Measurements from ENCODE around the gene CFL1. TPM values are rescaled to one million over a fixed set of nuclear protein-coding genes. Genes with fewer than 3 reads are reported as not detected.

CFL1 gene
- total RNA-seq, 1 experiment from 2014 or later = 1,911 TPM

- intact Hi-C loops (cut with micrococcal nuclease; ENCODE audit: unreplicated experiment) (no loop called here), in situ Hi-C loops (cut with HindIII; ENCODE audit: low pct_unique_long_range_greater_than_20kb, low sequenced_read_pairs) (no loop called here)
- ChIA-PET CTCF (interaction anchor here (0.6 to 1.9 kb wide), 3 partner anchors 14 to 104 kb away, joined by 5 to 11 read pairs (median 10); partner anchors contain the start of gene FIBP), POLR2A (interaction anchor here (1.5 to 2.1 kb wide), 2 partner anchors 9 to 11 kb away, joined by 7 to 9 read pairs; partner anchors contain the start of gene MUS81)
- DNase-seq (ENCODE audit: low read depth, low spot score) (no peak), ATAC-seq (no peak)
- Histone ChIP-seq H3K9me3 (ENCODE audit: control insufficient read depth, insufficient read depth, low read depth, low read length) (no peaks in the 10 kb centered on the region), H3K27ac (ENCODE audit: low read length) (no peak overlapping the region), H3K4me3 (ENCODE audit: low read depth in 2 of 2, low read length in 2 of 2) (no peak overlapping the region), H3K4me1 (ENCODE audit: control insufficient read depth, insufficient read depth, low read length) (peaks cover 15% of the 10 kb centered on the region), H3K36me3 (ENCODE audit: control insufficient read depth, insufficient read depth, low read length) (no peaks in the 10 kb centered on the region), H3K27me3 (ENCODE audit: control insufficient read depth, insufficient read depth, low read length) (no peaks in the 10 kb centered on the region)
- no TSS peak for BruUV-seq (replicated peaks)
- TF ChIP-seq REST (IDR thresholded peaks at IDR 0.05; ENCODE audit: insufficient read depth in 1 of 2, low read depth in 2 of 2, low read length in 1 of 2) (no peak), POLR2AphosphoS5 (IDR thresholded peaks at IDR 0.05; ENCODE audit: low read depth, low read length) (no peak), TCF7L2 (IDR thresholded peaks at IDR 0.05; ENCODE audit: low read depth, low read length) (no peak), SIN3A (IDR thresholded peaks at IDR 0.05; ENCODE audit: borderline replicate concordance, insufficient read depth, low read depth, low read length) (no peak)
- TF ChIP-seq, protein P1, sequence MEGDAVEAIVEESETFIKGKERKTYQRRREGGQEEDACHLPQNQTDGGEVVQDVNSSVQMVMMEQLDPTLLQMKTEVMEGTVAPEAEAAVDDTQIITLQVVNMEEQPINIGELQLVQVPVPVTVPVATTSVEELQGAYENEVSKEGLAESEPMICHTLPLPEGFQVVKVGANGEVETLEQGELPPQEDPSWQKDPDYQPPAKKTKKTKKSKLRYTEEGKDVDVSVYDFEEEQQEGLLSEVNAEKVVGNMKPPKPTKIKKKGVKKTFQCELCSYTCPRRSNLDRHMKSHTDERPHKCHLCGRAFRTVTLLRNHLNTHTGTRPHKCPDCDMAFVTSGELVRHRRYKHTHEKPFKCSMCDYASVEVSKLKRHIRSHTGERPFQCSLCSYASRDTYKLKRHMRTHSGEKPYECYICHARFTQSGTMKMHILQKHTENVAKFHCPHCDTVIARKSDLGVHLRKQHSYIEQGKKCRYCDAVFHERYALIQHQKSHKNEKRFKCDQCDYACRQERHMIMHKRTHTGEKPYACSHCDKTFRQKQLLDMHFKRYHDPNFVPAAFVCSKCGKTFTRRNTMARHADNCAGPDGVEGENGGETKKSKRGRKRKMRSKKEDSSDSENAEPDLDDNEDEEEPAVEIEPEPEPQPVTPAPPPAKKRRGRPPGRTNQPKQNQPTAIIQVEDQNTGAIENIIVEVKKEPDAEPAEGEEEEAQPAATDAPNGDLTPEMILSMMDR (IDR thresholded peaks at IDR 0.05) = no peak
These were observed 12.3 kb upstream of the CFL1 start for GRCh38 chr11:65870307-65870658.

GRCh38 chr11:65869643-65870306 lies 11.8 kb upstream of the CFL1 start:
- H3K4me1 ChIP-seq (ENCODE audit: control insufficient read depth, insufficient read depth, low read length) = peaks cover 15% of the 10 kb centered on the region
- H3K27me3 ChIP-seq (ENCODE audit: control insufficient read depth, insufficient read depth, low read length) = no peaks in the 10 kb centered on the region
- no peak for TF ChIP-seq SIN3A (IDR thresholded peaks at IDR 0.05; ENCODE audit: borderline replicate concordance, insufficient read depth, low read depth, low read length)
- TF ChIP-seq REST (IDR thresholded peaks at IDR 0.05; ENCODE audit: insufficient read depth in 1 of 2, low read depth in 2 of 2, low read length in 1 of 2) = no peak
- TF ChIP-seq POLR2AphosphoS5 (IDR thresholded peaks at IDR 0.05; ENCODE audit: low read depth, low read length) = peak; percentile 32
- no peak for TF ChIP-seq TCF7L2 (IDR thresholded peaks at IDR 0.05; ENCODE audit: low read depth, low read length)
- no peak overlapping the region for H3K4me3 ChIP-seq (ENCODE audit: low read depth in 2 of 2, low read length in 2 of 2)
- 0 out of 2 replicates have a peak, but pooled peaks have one; percentile 0 for ATAC-seq
- no peak overlapping the region for H3K27ac ChIP-seq (ENCODE audit: low read length)
- no peaks in the 10 kb centered on the region for H3K36me3 ChIP-seq (ENCODE audit: control insufficient read depth, insufficient read depth, low read length)
- intact Hi-C loops (cut with micrococcal nuclease; ENCODE audit: unreplicated experiment) (no loop called here), in situ Hi-C loops (cut with HindIII; ENCODE audit: low pct_unique_long_range_greater_than_20kb, low sequenced_read_pairs) (no loop called here)
- DNase-seq (ENCODE audit: low read depth, low spot score) = no peak
- no TSS peak for BruUV-seq (replicated peaks)
- no peaks in the 10 kb centered on the region for H3K9me3 ChIP-seq (ENCODE audit: control insufficient read depth, insufficient read depth, low read depth, low read length)
- ChIA-PET POLR2A (interaction anchor here (1.4 to 2.1 kb wide), 3 partner anchors 9 to 19 kb away, joined by 6 to 9 read pairs (median 7); partner anchors contain the start of genes FIBP and MUS81), CTCF (interaction anchor here (0.6 to 1.9 kb wide), 4 partner anchors 10 to 105 kb away, joined by 4 to 11 read pairs (median 8); partner anchors contain the start of genes FIBP and MUS81)

Data from Panc1 (cell line).